Retinal pigment epithelial cell (primary cell): ENCODE results near the gene PNN.
A peak's percentile ranks its signal among the peaks of the same experiment; 100 is the strongest.
"Not testable (repeated sequence)": the region's sequence is repeated elsewhere in the genome, so short reads cannot be mapped to it uniquely, and the experiment has no call there.

Experiments
- DNase-seq: peaks from one replicate; pipeline ENCODE4 v3.0.0-alpha.2; 2010; ENCODE audit warnings: low read depth
- H3K4me3 ChIP-seq: 2 replicates; pipeline ENCODE4 v1.5.1; 2011; ENCODE audit warnings: mild to moderate bottlenecking, low read length, control low read depth, moderate library complexity
- TF ChIP-seq, protein P1 (sequence below): conservative IDR thresholded peaks from 2 replicates; pipeline ENCODE4 v1.5.1; 2011; ENCODE audit warnings: low read depth, low read length, control low read depth, inconsistent platforms

PNN gene

DNA sequence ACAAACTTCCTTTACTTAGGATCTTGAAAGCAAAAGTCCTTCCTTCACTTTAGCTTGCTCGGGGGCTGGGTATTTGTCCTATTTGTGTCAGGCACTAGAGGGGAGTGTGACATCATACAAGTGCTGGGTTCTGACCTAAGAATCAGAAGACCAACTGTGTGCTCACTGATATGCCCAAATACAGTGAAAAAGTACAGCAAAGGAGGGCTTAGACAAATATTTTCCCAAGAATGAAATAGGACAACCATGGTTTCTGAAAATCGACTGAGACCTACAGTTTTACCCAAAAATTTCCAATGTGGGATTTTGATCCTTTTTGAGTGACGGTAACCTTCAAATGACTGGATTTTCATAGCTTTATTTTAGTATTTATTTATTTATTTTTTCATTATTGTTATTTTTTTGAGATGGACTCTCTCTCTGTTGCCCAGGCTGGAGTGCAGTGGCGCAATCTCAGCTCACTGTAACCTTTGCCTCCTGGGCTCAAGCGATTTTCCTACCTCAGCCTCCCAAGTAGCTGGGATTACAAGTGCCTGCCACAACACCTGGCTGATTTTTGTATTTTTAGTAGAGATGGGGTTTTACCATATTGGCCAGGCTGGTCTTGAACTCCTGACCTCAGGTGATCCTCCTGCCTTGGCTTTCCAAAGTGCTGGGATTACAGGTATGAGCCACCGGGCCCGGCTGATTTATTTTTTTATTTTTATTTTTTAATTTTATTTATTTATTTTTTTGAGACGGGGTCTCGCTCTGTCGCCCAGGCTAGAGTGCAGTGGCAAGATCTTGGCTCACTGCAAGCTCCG is 56.9 kb downstream of the PNN start:
- not testable (repeated sequence) for H3K4me3 ChIP-seq, DNase-seq
- TF ChIP-seq, protein P1, sequence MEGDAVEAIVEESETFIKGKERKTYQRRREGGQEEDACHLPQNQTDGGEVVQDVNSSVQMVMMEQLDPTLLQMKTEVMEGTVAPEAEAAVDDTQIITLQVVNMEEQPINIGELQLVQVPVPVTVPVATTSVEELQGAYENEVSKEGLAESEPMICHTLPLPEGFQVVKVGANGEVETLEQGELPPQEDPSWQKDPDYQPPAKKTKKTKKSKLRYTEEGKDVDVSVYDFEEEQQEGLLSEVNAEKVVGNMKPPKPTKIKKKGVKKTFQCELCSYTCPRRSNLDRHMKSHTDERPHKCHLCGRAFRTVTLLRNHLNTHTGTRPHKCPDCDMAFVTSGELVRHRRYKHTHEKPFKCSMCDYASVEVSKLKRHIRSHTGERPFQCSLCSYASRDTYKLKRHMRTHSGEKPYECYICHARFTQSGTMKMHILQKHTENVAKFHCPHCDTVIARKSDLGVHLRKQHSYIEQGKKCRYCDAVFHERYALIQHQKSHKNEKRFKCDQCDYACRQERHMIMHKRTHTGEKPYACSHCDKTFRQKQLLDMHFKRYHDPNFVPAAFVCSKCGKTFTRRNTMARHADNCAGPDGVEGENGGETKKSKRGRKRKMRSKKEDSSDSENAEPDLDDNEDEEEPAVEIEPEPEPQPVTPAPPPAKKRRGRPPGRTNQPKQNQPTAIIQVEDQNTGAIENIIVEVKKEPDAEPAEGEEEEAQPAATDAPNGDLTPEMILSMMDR: peak; percentile 31
